NCI-H510A treated with DMSO at 0.1 percent for 48 hours (cell line): Measurements from ENCODE around the gene KIF12.
A peak's percentile ranks its signal among the peaks of the same experiment; 100 is the strongest.

Experiments used
- DNase-seq: peaks from one replicate; lab custom pipeline; 2025; lab: John Stamatoyannopoulos, UW

The KIF12 gene

GRCh38 chr9:114123031-114123977 is 24.2 kb upstream of the KIF12 start:
- no peak for DNase-seq

- DNase-seq: no peak
Measured at GRCh38 chr9:114122136-114123027, 23.3 kb upstream of the KIF12 start.

GRCh38 chr9:114121227-114122135 is 22.4 kb upstream of the KIF12 start:
- no peak for DNase-seq

GRCh38 chr9:114120192-114121014 is 21.3 kb upstream of the KIF12 start:
- DNase-seq: no peak

GRCh38 chr9:114119242-114120191 is 20.4 kb upstream of the KIF12 start:
- DNase-seq: no peak

- DNase-seq: peak; percentile 59
Measured at GRCh38 chr9:114117996-114118830, 19.1 kb upstream of the KIF12 start.

- DNase-seq: no peak
Measured at GRCh38 chr9:114117614-114117995, 18.5 kb upstream of the KIF12 start.

- DNase-seq: no peak
Measured at GRCh38 chr9:114116126-114116747, 17.1 kb upstream of the KIF12 start.

DNA sequence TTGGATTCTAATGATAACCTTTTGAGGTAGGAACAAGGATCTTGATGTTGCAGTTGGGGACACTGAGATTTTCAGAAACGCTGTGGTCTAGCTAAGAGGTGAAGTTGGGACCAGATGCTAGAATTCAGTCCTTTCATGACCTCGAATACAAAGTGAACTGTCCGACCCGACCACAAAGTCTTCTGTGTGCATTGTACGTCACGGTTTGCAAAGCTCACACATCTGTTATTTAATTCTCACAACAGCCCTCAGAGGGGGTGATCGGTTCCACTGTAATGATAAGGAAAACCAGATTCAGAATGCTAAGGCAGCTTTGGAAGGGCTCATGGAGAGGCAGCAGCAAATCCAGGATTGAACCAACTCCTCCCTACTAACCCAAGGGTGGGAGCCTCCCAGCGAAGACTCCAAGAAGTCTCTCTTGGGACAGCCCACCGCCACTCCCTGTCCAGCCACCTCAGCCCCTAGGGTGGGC is 16.6 kb upstream of the KIF12 start:
- DNase-seq: no peak

DNA sequence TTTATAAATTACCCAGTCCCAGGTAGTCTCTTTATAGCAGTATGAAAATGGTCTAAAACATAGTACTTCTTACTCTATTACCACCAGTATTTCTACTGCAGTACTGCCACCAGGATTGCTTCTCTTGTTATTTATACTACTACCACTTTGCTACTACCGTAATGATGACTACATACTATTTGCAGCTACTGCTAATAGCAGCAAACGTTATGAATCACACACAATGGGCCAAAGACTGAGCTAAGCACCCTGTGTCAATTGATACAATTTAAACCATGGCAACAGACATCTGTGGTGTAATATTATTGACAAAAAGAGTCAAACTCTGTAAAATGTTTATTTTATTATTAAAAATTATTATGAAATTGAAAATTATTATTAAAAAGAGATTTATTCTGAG is 15.3 kb upstream of the KIF12 start:
- no peak for DNase-seq

DNA sequence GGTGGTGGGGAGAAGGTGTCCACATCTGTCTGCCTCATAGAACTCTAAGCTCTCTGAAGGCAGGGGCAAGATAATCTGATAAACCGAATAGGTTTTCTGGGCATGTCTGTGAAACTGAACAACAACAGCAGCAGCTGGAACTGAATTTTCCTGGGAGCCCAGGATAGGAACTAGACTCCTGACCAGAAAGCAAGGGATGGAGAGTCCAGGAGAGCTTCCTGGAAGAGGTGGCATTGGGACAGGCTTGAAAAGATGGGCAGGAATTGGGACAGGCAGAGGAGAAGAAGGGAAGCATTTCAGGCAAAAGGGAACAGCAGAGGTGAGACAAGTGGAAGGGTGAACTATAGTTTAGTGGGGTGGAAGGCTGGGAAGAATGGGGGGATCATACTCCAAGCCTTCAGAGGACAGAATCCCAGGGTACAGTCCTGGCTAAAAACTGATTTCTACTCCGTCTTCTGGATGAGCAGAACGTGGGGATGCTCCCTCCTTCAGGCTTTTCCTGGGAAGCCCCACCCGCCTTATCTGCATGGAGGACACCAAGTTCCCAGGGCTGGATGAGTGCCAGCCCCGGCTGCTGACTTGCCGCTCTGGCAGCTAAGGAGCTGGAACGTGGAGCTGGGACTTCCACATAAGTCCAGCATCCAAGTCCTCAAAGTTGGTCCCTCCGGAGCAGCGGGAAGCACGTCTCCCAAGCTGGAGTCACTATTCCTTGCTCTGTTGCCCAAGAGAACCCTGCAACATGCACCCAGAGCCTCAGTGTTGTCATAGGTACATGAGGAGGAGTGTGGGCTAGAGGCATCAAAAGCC is 13.9 kb upstream of the KIF12 start:
- no peak for DNase-seq

DNA sequence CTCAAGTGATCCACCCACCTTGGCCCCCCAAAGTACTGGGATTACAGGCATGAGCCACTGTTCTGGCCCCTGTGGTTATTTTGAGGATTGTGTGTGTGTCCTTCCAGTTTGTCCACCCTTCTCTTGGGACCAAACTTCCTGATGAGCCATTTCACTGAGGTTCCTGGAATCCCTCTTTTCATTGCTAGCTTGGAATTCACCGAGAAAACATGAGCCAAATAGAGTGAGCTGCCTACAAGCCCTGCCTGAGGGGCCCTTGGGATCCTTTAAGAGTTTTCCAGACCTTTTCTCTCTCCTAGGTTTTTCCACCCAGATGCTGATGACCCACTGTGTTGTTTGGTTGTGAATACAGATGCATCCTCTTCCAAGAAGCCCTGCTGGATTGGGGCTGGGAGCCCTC is 13.2 kb upstream of the KIF12 start:
- DNase-seq: no peak

DNA sequence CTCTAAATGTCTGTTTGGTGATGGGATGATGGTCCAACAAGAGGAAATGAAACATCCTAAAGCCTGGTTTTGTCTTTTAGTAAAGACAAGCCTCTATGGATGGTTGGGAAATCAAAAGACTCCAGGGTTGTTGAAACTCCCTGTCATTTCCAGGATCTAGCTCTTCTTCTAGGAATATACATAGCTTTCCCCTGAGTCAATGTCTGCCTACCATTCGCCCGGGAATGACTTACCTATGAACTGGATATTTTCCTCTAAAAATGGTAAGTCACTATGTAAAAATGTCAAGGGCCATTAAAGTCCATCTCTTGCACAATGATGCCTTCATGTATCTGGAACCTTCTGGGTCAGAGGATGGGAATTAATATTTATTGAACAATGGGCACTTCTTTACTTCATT is 11.1 kb upstream of the KIF12 start:
- no peak for DNase-seq

GRCh38 chr9:114109124-114109523 is 10.0 kb upstream of the KIF12 start:
- no peak for DNase-seq

DNA sequence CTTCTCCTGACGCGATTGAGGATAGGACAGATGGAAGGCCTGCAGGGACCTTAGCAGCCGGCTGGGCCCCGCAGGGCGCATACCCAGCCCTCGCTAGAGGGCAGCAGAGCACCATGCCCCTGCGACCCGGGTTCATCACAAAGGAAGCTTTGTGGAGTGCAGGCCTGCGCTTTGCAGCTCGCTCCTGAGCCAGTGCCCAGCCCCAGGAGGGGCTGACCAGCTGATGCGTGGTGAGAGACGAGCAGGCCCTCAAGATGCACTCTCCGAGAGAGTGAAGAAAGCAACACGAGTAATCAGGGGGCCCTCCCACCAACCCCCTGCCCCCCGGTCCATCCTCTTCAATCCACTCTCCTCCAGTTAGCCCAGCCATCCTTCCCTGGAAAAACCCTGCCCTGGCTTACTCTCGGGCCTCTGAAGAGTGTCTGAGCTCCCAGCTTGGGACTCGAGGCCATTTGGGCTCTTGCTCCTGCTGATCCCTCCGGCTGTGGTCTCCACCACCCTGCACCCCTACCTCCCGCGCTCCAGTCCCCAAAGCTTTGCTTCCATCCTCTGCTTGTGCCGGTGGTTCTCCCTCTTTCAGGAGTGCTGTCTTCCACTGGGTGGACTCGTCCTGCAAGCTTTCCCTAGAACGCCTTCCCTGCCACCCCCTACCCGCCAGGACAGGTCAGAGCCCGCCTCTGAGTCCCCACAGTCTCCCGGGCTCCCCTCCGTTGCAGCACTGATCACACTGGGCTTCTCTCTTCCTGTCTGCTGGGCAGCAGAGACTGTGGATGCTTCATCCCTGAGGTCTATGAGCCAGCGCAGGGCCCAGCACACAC is 9.1 kb upstream of the KIF12 start:
- DNase-seq: peak; percentile 75

GRCh38 chr9:114107286-114108001 is 8.4 kb upstream of the KIF12 start:
- DNase-seq: no peak
